Panc1 (cell line): ENCODE data around the gene LGI2. TPM values are rescaled to one million over a fixed set of nuclear protein-coding genes. Genes with fewer than 3 reads are reported as not detected.

Source experiments
- ATAC-seq: fragments of 200-7000 bp; cut with Tn5 transposase; 2 replicates; pipeline ENCODE4 v1.9.1; 2020; ENCODE audit warnings: mild to moderate bottlenecking, moderate library complexity
- BruUV-seq: library from RNA; stranded (reverse); fragments of 400-500 nt; replicated peaks from 2 replicates; lab custom pipeline; 2021; lab: Mats Ljungman, UMichigan
- CTCF ChIA-PET: fragments of 300-600 bp; sonication (Branson Sonifier 250); formaldehyde crosslinking; loops from one replicate; lab custom pipeline; 2022; ENCODE audit warnings: antibody characterized with exemption; lab: Charles Lee
- POLR2A ChIA-PET: fragments of 300-600 bp; sonication (Branson Sonifier 250); formaldehyde crosslinking; loops from one replicate; lab custom pipeline; 2022; ENCODE audit warnings: antibody characterized with exemption; lab: Charles Lee
- DNase-seq: peaks from one replicate; pipeline ENCODE4 v3.0.0-alpha.2; 2010; ENCODE audit warnings: low read depth, low spot score
- H3K27ac ChIP-seq: 2 replicates; pipeline ENCODE4 v1.5.1; 2011; ENCODE audit warnings: mild to moderate bottlenecking, low read length, inconsistent platforms
- H3K27me3 ChIP-seq: fragments of 200-500 bp; sonication (Bioruptor generic); 2 replicates; pipeline ENCODE4 v1.6.0; 2014; ENCODE audit warnings: low read length, inconsistent platforms; ENCODE audit not compliant: control insufficient read depth, insufficient read depth
- H3K36me3 ChIP-seq: fragments of 200-500 bp; sonication (Bioruptor generic); 2 replicates; pipeline ENCODE4 v1.5.1; 2014; ENCODE audit warnings: inconsistent platforms, mild to moderate bottlenecking, low read length, moderate library complexity; ENCODE audit not compliant: control insufficient read depth, insufficient read depth
- H3K4me1 ChIP-seq: 2 replicates; pipeline ENCODE4 v1.5.1; 2011; ENCODE audit warnings: inconsistent platforms, mild to moderate bottlenecking, low read length, moderate library complexity; ENCODE audit not compliant: control insufficient read depth, insufficient read depth
- H3K4me3 ChIP-seq, 2 experiments: 2 replicates each; pipeline ENCODE4 v1.5.1; 2011 to 2012; ENCODE audit warnings: low read depth in 2 of 2, low read length in 2 of 2, mild to moderate bottlenecking in 2 of 2, inconsistent platforms in 1 of 2, moderate library complexity in 1 of 2
- H3K9me3 ChIP-seq: fragments of 200-500 bp; sonication (Bioruptor generic); 2 replicates; pipeline ENCODE4 v1.5.1; 2014; ENCODE audit warnings: low read depth, mild to moderate bottlenecking, inconsistent platforms, low read length, moderate library complexity; ENCODE audit not compliant: control insufficient read depth, insufficient read depth
- CTCF ChIP-seq: fragments of 450-650 bp; IDR thresholded peaks from 2 replicates; pipeline ENCODE4 v1.5.1; 2017; ENCODE audit warnings: mild to moderate bottlenecking
- POLR2AphosphoS5 ChIP-seq: IDR thresholded peaks from 2 replicates; pipeline ENCODE4 v1.6.1; 2012; ENCODE audit warnings: mild to moderate bottlenecking, low read depth, low read length, moderate library complexity
- REST ChIP-seq, 2 experiments: IDR thresholded peaks; 2 replicates each; pipeline ENCODE4 v1.6.1; 2011 to 2012; ENCODE audit warnings: low read depth in 2 of 2, control low read depth in 1 of 2, low read length in 1 of 2, mild to moderate bottlenecking in 1 of 2, moderate library complexity in 1 of 2; ENCODE audit not compliant: insufficient read depth in 1 of 2
- SIN3A ChIP-seq: IDR thresholded peaks from 2 replicates; pipeline ENCODE4 v1.6.1; 2012; ENCODE audit warnings: low read depth, mild to moderate bottlenecking, low read length, moderate library complexity, borderline replicate concordance; ENCODE audit not compliant: insufficient read depth
- TCF7L2 ChIP-seq: IDR thresholded peaks from 2 replicates; pipeline ENCODE4 v1.6.1; 2011; ENCODE audit warnings: mild to moderate bottlenecking, low read depth, low read length, inconsistent platforms
- in situ Hi-C: cut with HindIII; loops from 2 replicates; pipeline ENCODE4 v1.10.0; 2016; ENCODE audit warnings: low sequenced_read_pairs, low pct_unique_long_range_greater_than_20kb
- intact Hi-C: fragments of 100-400 bp; cut with micrococcal nuclease; formaldehyde crosslinking; loops from one replicate; pipeline ENCODE4 v1.10.0; 2022; ENCODE audit not compliant: unreplicated experiment
- total RNA-seq: library from RNA; stranded (reverse); gene quantifications from one replicate; pipeline ENCODE4 v1.2.1, GENCODE V29; 2021; ENCODE audit not compliant: unreplicated experiment

Gene LGI2
- total RNA-seq, 1 experiment from 2014 or later = not detected

GRCh38 chr4:25028851-25029250, 1.9 kb downstream of the LGI2 start:
- POLR2A ChIA-PET = no interaction called here

DNA sequence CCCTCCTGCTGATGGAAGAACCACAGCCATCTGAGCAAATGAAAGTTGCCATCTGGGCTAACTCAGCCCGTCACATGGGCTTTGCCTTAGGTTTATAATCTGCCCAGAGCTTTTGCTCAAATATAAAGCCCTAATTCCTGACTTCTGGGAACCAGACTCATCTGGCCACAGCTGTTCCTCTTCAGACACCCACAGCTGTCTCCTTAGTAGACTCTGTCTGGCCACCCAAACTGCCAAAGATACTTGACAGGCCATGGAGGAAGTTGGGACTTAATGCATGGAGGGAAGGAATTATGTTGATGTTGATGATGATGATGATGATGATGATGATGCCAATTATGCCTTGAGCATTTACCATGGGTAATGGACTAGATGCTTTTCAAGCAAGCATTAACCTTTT, 8.0 kb downstream of the LGI2 start:
- BruUV-seq = no TSS peak
- intact Hi-C loops (no loop called here), in situ Hi-C loops (no loop called here)
- Histone ChIP-seq H3K27me3 (peaks cover 7% of the 10 kb centered on the region), H3K27ac (no peak overlapping the region), H3K4me1 (no peaks in the 10 kb centered on the region), H3K4me3 (no peak overlapping the region), H3K9me3 (no peaks in the 10 kb centered on the region), H3K36me3 (no peaks in the 10 kb centered on the region)
- POLR2A ChIA-PET = no interaction called here
- DNase-seq = no peak
- no peak for ATAC-seq
- CTCF ChIA-PET = no interaction called here
- no peak for TF ChIP-seq CTCF
- no peak for TF ChIP-seq REST (IDR thresholded peaks at IDR 0.05; ENCODE audit: insufficient read depth in 1 of 2, low read depth in 2 of 2, low read length in 1 of 2)
- TF ChIP-seq SIN3A = no peak
- TF ChIP-seq POLR2AphosphoS5 = no peak
- TF ChIP-seq TCF7L2 = no peak

More at GRCh38 chr4:25028851-25029250, 1.9 kb downstream of the LGI2 start:
- no peak for DNase-seq
- no peak for ATAC-seq
- TF ChIP-seq TCF7L2 = no peak
- no peak for TF ChIP-seq SIN3A
- no peak for TF ChIP-seq REST (IDR thresholded peaks at IDR 0.05; ENCODE audit: insufficient read depth in 1 of 2, low read depth in 2 of 2, low read length in 1 of 2)
- no peak for TF ChIP-seq CTCF
- TF ChIP-seq POLR2AphosphoS5 = no peak
- BruUV-seq = no TSS peak
- intact Hi-C loops = no loop called here
- in situ Hi-C loops = no loop called here
- Histone ChIP-seq H3K27ac (no peak overlapping the region), H3K27me3 (peaks cover 12% of the 10 kb centered on the region), H3K4me1 (no peaks in the 10 kb centered on the region), H3K36me3 (no peaks in the 10 kb centered on the region), H3K4me3 (no peak overlapping the region), H3K9me3 (no peaks in the 10 kb centered on the region)
- CTCF ChIA-PET = no interaction called here
